Muscle layer of colon (tissue), 2 donors: ENCODE results near the gene SETBP1.

ENCODE experiments used
- H3K27ac ChIP-seq: one replicate; pipeline ENCODE4 v1.7.0; 2013; ENCODE audit warnings: low read depth, mild to moderate bottlenecking, low read length, moderate library complexity
- H3K27me3 ChIP-seq, 2 donors: one replicate each; pipeline ENCODE4 v1.7.0; 2013; ENCODE audit warnings: low read length in 2 of 2, mild to moderate bottlenecking in 2 of 2; ENCODE audit not compliant: insufficient read depth in 2 of 2, control insufficient read depth in 1 of 2
- H3K36me3 ChIP-seq: one replicate; pipeline ENCODE4 v1.7.0; 2013; ENCODE audit warnings: mild to moderate bottlenecking, low read length; ENCODE audit not compliant: insufficient read depth
- H3K4me1 ChIP-seq: one replicate; pipeline ENCODE4 v1.7.0; 2013; ENCODE audit warnings: mild to moderate bottlenecking, low read length; ENCODE audit not compliant: insufficient read depth
- H3K4me3 ChIP-seq, 2 donors: one replicate each; pipeline ENCODE4 v1.7.0; 2013; ENCODE audit warnings: low read length in 2 of 2, low read depth in 1 of 2, mild to moderate bottlenecking in 1 of 2, moderate library complexity in 1 of 2
- H3K9ac ChIP-seq: one replicate; pipeline ENCODE4 v1.7.0; 2013; ENCODE audit warnings: low read length
- H3K9me3 ChIP-seq: one replicate; pipeline ENCODE4 v1.7.0; 2013; ENCODE audit warnings: mild to moderate bottlenecking, low read length
- donor health status: abdominal sarcoma.
- donor health status: Adenocarcinoma of cecum.

The SETBP1 gene

GRCh38 chr18:44681076-44681970, 635 bp downstream of the SETBP1 start:
- Histone ChIP-seq H3K4me3 (peak overlapping the region; percentile 82 to 91), H3K9me3 (no peaks in the 10 kb centered on the region), H3K4me1 (peaks cover 31% of the 10 kb centered on the region), H3K9ac (peak overlapping the region; percentile 77), H3K27ac (peak overlapping the region; percentile 87), H3K27me3 (no peaks in the 10 kb centered on the region), H3K36me3 (no peaks in the 10 kb centered on the region)

GRCh38 chr18:44682201-44682870, 1.6 kb downstream of the SETBP1 start:
- Histone ChIP-seq H3K4me3 (peak overlapping the region; percentile 18 to 91), H3K27ac (peak overlapping the region; percentile 87), H3K9me3 (no peaks in the 10 kb centered on the region), H3K4me1 (peaks cover 37% of the 10 kb centered on the region), H3K9ac (peak overlapping the region; percentile 77), H3K36me3 (no peaks in the 10 kb centered on the region), H3K27me3 (no peaks in the 10 kb centered on the region)

DNA sequence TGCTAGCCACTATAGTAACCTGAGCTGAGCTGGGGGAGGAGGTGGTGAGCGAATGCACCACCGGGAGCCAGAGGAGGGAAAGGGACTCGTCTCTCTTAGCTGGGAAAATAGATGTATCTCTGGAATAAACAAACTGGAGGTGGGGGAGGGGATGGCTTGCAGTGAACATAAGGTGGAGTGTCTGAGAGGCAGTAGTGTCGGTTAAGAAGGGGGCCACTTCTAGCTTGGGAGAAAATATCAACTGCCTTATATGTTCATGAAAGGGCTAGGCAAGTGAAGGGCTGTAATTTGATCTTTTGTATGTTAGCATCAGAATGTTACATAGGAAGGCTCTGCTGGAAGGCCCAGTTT, 2.2 kb downstream of the SETBP1 start:
- Histone ChIP-seq H3K9ac (peak overlapping the region; percentile 77), H3K27ac (peak overlapping the region; percentile 87), H3K27me3 (no peaks in the 10 kb centered on the region), H3K4me1 (peaks cover 38% of the 10 kb centered on the region), H3K36me3 (no peaks in the 10 kb centered on the region), H3K9me3 (no peaks in the 10 kb centered on the region), H3K4me3 (peak overlapping the region in 1 of 2 donors; percentile 91)

DNA sequence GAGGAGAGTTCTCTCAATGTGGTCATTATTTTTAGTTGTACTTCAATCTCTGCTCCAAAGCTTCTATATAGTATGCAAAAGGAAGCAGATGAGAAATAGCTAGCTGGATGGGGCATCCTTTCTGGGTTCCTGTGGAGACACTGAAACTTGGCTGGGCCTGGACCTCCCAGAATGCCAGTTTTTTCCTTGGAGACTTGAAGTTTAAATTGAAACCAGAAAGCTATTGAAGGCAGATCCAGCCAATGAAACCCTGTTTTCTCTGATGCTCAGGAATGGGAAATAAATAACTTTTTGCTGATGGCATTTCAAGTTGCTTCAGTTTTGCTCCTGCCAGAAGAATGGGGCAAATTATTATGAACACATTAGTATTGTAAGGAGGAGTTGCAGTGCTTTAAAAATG, 2.9 kb downstream of the SETBP1 start:
- peak overlapping the region; percentile 77 for H3K9ac ChIP-seq

GRCh38 chr18:44685296-44685695, 4.6 kb downstream of the SETBP1 start:
- Histone ChIP-seq H3K9ac (no peak overlapping the region), H3K4me1 (peaks cover 63% of the 10 kb centered on the region), H3K27me3 (no peaks in the 10 kb centered on the region), H3K27ac (no peak overlapping the region), H3K36me3 (no peaks in the 10 kb centered on the region), H3K9me3 (no peaks in the 10 kb centered on the region), H3K4me3 (no peak overlapping the region)

More for the DNA sequence above, 2.9 kb downstream of the SETBP1 start:
- H3K27me3 ChIP-seq: no peaks in the 10 kb centered on the region
- no peaks in the 10 kb centered on the region for H3K36me3 ChIP-seq
- H3K27ac ChIP-seq: peak overlapping the region; percentile 87
- peaks cover 45% of the 10 kb centered on the region for H3K4me1 ChIP-seq
- H3K4me3 ChIP-seq: peak overlapping the region in 1 of 2 donors; percentile 91
- H3K9me3 ChIP-seq: no peaks in the 10 kb centered on the region

- Histone ChIP-seq H3K9me3 (no peaks in the 10 kb centered on the region), H3K9ac (no peak overlapping the region), H3K36me3 (no peaks in the 10 kb centered on the region), H3K27me3 (no peaks in the 10 kb centered on the region), H3K4me3 (no peak overlapping the region), H3K4me1 (peaks cover 67% of the 10 kb centered on the region), H3K27ac (no peak overlapping the region)
Measured at GRCh38 chr18:44686156-44686555, 5.5 kb downstream of the SETBP1 start.

DNA sequence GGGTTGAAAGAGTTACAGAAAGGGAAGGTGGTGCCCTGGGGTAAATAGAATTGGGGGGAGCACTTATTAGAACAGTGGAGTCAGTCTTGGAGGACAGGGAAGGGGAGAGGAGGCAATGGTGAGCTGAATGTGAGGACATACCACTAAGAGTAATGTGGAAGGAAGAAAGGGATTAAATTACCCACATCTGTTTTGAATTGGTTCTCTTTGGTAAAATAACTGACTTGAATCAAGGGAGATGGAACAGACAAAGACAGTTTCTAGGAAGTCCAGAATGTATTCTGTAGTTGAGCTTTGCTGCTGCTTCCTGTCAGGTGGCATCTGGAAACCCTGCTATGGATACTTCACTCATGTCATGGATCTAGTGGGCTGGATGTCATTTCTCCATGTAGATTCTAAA, 6.7 kb downstream of the SETBP1 start:
- H3K9me3 ChIP-seq: no peaks in the 10 kb centered on the region
- H3K27me3 ChIP-seq: no peaks in the 10 kb centered on the region
- no peak overlapping the region for H3K4me3 ChIP-seq
- peaks cover 67% of the 10 kb centered on the region for H3K4me1 ChIP-seq
- H3K9ac ChIP-seq: no peak overlapping the region
- H3K36me3 ChIP-seq: no peaks in the 10 kb centered on the region
- H3K27ac ChIP-seq: no peak overlapping the region

DNA sequence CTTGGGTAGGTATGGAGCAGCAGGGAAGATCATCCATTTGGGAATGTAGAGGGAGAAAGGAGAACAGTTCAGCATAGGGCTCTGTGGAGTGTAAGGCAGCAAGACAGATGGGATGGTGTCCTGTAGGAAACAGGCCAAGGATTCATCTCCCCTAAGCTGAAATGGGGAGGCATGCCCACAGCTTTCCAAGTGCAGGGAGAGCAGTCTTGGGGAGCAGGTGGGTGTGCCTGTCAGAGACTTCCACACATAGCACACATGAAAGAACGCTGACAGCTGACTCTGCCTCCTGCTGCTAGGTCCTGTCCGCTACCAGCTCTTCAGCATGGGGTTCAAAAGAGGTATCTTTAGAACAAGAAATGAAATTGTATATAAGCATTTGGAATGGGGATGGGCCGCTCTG, 9.0 kb downstream of the SETBP1 start:
- no peak overlapping the region for H3K27ac ChIP-seq

GRCh38 chr18:44691148-44691925, 10.6 kb downstream of the SETBP1 start:
- Histone ChIP-seq H3K27ac (peak overlapping the region; percentile 21), H3K36me3 (no peaks in the 10 kb centered on the region), H3K27me3 (no peaks in the 10 kb centered on the region), H3K9ac (no peak overlapping the region), H3K9me3 (no peaks in the 10 kb centered on the region), H3K4me3 (no peak overlapping the region), H3K4me1 (peaks cover 66% of the 10 kb centered on the region)

More for the DNA sequence above, 9.0 kb downstream of the SETBP1 start:
- peaks cover 60% of the 10 kb centered on the region for H3K4me1 ChIP-seq
- no peaks in the 10 kb centered on the region for H3K36me3 ChIP-seq
- no peak overlapping the region for H3K9ac ChIP-seq
- H3K27me3 ChIP-seq: no peaks in the 10 kb centered on the region
- H3K9me3 ChIP-seq: no peaks in the 10 kb centered on the region
- no peak overlapping the region for H3K4me3 ChIP-seq

DNA sequence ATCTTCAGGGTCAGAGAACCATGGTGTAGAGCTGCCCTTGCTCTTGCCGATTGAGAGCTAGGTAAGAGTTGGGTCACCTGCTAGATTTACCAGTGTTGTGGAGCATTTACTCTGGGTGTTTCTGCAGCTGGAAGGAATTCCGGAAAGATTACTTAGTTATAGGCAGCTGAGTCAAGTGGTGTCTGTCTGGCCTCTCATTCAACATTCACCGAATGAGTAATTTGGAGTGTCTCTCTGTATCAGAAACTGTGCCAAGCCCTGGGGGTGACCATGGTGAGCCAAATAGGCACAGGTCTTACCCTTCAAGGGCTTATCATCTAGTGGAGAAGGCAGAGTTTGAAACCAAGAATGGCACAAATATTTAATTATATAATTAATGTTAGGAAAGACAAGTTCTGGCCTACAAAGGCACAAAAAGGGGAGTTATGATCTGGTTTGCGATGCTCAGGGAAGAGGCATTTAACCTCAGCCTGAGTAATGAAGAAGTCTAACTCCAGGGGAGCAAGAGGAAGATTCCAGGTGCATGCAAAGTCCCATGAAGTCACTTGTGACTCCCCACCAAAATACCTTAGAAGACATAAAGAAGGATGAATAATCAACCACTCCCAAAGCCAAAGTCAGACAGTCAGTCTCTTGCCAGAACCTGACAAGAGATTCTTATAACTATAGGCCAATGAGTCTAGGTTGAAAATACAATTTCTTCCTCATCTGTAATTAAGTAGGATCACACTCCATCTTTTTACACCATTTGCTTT, 12.5 kb downstream of the SETBP1 start:
- H3K9ac ChIP-seq: no peak overlapping the region
- no peak overlapping the region for H3K4me3 ChIP-seq
- H3K9me3 ChIP-seq: no peaks in the 10 kb centered on the region
- H3K27me3 ChIP-seq: no peaks in the 10 kb centered on the region
- H3K27ac ChIP-seq: no peak overlapping the region
- no peaks in the 10 kb centered on the region for H3K36me3 ChIP-seq
- H3K4me1 ChIP-seq: peaks cover 66% of the 10 kb centered on the region

DNA sequence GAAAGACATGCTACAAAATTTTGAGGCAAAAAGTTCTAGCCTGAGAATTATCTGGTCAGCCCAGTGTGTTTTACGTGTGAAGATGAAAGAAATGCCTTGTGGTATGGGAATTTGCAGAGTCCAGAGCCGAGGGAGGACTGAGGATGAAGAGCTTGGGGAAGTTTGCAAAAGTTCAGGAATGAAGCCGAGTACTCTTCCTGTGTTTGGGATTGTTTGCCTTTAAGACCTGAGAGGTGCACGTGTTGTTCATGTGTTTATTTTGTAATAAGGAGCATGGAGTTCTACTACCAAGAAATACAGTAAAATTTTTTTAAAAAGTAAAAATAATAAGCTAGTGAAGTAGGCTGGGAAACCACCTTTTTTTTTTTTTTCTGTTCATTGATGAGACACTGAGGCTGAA, 14.8 kb downstream of the SETBP1 start:
- Histone ChIP-seq H3K36me3 (no peaks in the 10 kb centered on the region), H3K9ac (no peak overlapping the region), H3K27me3 (no peaks in the 10 kb centered on the region), H3K27ac (no peak overlapping the region), H3K9me3 (no peaks in the 10 kb centered on the region), H3K4me3 (no peak overlapping the region), H3K4me1 (peaks cover 62% of the 10 kb centered on the region)
